Sciatic nerve (tissue), 2 donors: ENCODE measurements around the gene TEKT5. TPM values are rescaled to one million over a fixed set of nuclear protein-coding genes. Genes with fewer than 3 reads are reported as not detected.

ENCODE experiments used
- ATAC-seq: fragments of 200-7000 bp; cut with Tn5 transposase; one replicate; pipeline ENCODE4 v1.9.1; 2020; ENCODE audit warnings: mild to moderate bottlenecking, moderate library complexity
- DNase-seq: peaks from one replicate; pipeline ENCODE4 v3.0.0-alpha.2; 2020; ENCODE audit warnings: low spot score
- intact Hi-C: fragments of 100-400 bp; cut with DNase I; formaldehyde crosslinking; loops from one replicate; pipeline ENCODE4 v1.14.2; 2022
- total RNA-seq: library from RNA; stranded (reverse); fragmentation: NEBNext Ultra II Directional; extraction: Animal tissue kit (Norgen Biotek cat#: 25700); gene quantifications from one replicate; pipeline ENCODE4 v1.2.1, GENCODE V29; 2021
- donor health status: DM: no; HTN: no; CAD: no.
- donor health status: DM: no; HTN: no; CAD: no.

TEKT5 gene
- total RNA-seq, 1 donor from 2014 or later, result not detected

DNA sequence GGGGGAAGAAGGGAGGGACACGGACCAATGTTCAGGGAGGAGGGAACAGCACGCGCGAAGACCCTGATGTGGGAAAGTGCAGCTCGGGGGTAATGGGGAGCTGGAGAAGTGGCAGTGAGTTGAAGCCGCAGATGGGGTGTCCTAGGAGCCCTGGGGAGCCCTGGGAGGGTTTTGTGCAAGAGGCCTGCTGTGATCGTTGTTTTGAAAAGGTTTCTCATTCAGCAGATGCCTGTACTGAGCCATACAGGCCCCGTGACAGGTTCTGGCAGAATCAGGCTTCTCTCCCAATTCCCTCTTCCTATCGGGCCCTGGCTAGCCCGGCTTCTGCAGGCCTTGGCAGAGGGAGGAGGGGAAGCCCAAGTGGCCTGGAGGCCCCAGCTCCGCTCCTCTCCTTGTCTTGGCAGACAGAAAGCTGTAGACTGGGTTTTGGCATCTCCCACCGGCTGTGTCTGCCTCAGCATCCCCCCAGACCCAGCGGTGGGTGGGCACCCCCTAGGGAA lies 76.0 kb downstream of the TEKT5 start:
- DNase-seq, result no peak
- intact Hi-C loops, result no loop called here
- no peak for ATAC-seq

DNA sequence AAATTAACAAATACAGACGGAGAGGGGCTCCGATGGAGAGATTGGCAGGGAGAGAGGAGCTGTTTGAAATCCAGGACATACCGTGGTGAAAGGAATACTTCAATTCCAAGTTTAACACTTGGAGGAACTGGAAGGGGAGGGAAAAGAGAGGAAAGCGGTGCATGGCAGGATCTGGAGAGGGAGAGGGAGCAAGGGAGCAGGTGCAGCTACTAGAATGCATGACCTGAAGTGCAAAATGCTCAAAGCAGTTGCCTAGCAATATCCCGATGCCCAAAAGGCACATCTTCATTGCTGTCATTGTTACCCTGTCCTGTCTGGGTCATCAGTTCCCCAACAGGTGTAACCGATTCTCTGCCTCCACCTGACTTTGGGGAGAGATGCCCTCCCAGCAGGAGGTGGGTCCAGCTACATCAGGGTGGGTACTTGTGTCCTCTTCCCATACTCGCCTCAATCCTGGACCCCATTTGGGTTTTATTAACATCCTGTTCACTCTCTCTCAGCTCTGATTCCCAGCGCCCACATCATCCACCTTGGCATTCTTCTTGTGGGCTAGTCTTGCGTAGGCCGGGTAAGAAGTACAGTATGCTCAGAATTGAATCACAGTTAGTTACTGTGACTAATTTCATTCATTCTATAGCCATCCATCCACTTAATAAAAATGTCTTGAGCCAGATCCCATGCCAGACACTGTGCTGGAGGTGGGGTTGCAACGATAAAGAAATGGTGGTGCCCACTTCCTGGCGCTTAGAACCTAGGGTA lies 76.9 kb downstream of the TEKT5 start:
- DNase-seq (no peak), ATAC-seq (no peak)
- intact Hi-C loops, result no loop called here

DNA sequence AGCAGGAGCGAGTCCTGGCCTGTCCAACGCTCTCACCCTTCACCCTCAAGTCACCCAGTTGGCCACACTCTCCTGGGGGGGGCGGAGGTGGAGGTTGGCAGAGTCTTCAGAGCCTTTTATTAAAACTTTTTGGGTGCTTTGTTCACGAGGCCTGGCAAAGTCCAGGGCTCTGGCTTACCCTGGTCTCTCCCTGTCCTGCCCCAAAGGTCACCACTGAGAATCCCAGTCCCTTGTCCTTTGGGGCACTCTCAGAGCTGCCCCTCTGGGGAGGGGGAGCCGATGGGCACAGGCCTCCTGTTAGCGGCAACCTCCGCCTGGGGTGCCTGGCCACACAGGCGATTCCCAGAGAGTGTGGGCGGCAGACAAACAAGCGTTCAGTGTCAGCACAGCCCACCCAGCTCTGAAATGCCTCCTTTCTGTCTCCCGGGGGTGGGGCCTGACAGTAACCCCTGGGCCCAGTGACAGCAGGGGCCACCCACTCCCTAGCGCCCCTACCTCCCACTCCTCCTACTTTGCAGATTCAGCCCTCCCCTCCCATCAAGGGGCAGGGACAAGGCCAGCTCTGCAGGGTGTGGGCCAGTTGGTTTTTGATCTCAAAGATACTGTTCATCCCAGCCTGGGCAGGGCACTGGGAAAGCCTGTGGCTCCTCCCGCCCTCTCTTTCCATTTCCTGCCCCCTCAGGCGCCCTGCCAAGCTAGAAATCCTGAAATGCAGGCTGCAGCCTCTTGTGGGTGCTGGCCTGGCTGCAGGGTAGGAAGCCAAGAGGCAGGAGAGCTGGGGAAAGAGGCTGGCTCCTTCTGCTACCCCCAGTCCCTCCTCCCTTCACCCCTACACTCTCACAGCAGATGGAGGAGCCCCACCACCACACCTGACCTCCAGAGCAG lies 77.7 kb downstream of the TEKT5 start:
- ATAC-seq (peak; percentile 84), DNase-seq (peak; percentile 86)
- intact Hi-C loops, result no loop called here

DNA sequence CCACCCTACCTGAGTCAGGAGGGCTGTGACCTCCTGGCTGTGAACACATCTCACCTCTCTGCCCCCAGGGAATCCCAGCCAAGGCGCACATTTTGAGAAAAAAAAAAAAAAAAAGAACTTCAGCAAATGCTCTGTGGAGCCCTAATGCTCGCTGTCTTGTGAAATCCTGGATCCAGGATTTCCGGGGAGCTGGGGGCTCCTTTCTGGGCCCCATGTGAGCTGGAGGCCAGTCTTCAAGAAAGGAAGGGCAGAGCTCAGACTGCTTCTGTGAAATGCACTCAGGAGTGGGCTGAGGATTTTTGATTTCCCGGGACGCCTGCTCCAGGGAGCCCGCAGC lies 78.3 kb downstream of the TEKT5 start:
- intact Hi-C loops, result no loop called here

DNA sequence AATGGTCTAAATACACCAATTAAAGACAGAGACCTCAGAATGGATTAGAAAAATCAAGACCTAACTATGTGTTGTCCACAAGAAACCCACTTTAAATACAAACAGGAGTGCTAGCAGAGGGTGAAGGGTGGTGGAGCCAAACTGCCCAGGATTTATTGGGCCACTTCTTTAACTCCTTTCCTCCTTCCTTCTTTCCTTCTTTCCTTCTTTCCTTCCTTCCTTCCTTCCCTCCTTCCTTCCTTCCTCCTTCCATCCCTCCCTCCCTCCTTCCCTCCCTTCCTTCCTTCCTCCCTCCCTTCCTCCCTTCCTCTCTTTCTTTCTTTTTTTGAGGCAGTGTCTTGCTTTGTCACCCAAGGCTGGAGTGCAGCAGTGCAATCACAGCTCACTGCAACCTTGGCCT lies 80.0 kb downstream of the TEKT5 start:
- ATAC-seq, result no peak
- no peak for DNase-seq
- intact Hi-C loops, result no loop called here

More for the DNA sequence above, 78.3 kb downstream of the TEKT5 start:
- ATAC-seq, result no peak
- DNase-seq, result no peak

DNA sequence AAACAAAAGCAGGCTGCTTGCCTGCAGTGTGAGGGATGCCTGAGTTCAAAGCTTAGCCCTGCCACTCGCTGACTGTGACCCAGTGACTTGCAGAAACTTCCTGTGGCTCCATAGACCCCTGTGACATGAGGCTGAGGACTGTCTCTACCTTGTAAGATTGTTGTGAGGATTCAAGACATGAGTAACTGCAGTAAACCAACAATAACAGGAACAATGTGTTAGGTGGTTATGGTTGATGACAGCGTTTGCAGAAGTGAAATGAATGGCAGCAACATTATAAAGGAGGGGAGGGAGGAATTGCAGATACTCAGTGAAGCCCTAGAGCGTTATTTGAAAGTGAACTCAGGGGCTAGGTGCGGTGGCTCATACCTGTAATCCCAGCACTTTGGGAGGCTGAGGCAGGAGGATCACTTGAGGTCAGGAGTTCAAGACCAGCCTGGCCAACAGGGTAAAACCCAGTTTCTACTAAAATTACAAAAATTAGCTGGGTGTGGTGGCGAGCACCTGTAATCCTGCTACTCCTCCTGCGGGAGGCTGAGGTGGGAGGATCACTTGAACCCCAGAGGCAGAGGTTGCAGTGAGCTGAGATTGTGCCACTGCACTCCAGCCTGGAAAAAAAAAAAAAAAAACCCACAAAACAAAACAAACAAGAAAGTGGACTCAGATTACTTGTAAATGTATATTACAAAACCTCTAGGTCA lies 80.8 kb downstream of the TEKT5 start:
- intact Hi-C loops, result no loop called here
- ATAC-seq (no peak), DNase-seq (no peak)

DNA sequence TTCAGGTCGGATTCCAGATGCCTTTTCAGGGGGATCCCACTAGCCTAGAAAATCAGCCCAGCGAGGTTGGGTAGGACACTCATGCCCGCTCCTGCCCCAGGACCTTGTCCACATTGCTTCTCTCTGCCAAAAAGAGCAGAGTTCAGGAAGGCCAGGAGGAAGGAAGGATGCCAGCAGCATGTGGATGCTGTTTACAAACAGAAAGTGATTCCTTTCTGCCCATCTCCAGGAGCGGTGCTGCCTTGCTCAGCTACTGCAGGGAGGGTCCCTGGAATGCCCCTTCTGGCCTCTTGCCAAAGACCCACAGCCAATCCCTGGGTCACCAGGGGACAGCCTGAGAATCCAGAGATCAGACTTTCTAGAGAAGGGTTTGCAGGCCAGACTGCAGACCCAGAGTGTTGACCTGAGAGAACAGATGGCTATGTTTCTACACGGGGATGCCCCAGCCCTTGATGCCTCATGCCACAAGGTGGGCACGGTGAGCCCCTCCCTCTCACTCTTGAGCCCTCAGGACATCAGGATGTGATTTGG lies 82.0 kb downstream of the TEKT5 start:
- ATAC-seq (no peak), DNase-seq (no peak)
- intact Hi-C loops, result no loop called here

DNA sequence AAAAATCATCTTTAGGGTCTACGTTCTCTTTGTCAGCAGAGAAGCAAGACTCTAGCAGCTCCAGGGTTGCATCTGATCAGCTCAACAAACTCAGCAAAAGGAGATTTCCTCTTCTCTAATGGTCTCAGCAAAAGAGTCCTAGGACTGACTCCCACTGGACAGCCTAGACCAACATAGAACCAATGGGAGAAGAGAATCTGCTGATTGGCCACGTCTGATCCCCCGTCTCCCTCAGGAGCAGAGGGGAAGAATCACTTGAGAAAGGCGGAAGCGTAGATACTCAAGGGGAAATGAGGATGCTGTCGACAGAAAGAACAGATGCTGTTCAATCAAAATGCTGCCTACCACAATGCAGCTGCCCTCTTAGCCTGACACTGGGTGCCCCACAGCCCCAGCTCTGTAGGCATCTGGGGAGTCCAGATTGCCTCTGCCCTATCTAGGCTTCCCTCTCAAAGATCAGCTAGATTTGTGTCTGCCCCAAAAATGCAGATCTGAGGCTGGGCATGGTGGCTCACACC lies 82.8 kb downstream of the TEKT5 start:
- ATAC-seq, result no peak
- DNase-seq, result no peak
- intact Hi-C loops, result no loop called here

DNA sequence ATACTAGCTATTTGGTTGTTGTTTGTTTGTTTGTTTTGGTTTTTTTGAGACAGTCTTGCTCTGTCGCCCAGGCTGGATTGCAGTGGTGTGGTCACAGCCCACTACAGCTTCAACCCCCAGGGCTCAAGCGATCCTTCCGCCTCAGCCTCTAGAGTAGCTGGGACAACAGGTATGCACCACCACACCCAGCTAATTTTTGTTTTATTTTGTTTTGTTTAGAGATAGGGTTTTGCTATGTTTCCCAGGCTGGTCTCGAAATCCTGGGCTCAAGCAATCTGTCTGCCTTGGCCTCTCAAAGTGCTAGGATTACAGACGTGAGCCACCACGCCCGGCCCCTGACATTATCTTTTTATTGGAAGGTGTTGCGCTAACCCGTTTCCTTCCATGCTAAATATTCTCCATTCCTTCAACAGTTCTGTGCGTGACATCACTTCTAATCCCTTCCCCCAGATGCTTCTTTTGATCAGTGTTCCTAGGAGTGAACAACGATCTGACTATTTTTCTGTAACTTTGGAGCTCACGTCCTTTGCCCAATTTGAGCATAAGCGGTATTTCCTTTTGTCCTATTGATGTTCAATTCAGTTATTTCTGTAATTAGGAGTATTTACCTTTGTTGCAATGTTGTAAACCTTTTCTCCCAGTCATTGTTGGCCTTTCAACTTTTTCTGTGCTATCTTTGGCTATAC lies 84.1 kb downstream of the TEKT5 start:
- ATAC-seq (no peak), DNase-seq (no peak)
- intact Hi-C loops, result no loop called here

DNA sequence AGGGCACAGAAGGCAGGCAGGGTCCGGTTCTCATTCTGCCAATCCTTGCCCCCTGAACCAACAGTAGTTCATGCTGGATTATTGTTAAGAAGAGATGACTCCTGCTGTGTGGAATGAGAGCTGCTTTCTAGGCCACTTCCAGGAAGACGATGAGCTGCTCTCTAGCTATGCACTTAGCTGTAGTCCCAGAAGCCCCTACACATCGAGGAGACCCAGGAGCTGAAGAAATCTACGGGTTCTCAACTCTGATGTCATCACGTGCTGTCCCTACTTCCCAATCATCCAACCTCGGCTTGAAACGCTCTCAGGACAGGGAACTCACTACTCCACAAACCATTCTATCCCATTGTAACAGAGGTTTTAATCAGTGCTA lies 85.3 kb downstream of the TEKT5 start:
- ATAC-seq, result peak; percentile 74

DNA sequence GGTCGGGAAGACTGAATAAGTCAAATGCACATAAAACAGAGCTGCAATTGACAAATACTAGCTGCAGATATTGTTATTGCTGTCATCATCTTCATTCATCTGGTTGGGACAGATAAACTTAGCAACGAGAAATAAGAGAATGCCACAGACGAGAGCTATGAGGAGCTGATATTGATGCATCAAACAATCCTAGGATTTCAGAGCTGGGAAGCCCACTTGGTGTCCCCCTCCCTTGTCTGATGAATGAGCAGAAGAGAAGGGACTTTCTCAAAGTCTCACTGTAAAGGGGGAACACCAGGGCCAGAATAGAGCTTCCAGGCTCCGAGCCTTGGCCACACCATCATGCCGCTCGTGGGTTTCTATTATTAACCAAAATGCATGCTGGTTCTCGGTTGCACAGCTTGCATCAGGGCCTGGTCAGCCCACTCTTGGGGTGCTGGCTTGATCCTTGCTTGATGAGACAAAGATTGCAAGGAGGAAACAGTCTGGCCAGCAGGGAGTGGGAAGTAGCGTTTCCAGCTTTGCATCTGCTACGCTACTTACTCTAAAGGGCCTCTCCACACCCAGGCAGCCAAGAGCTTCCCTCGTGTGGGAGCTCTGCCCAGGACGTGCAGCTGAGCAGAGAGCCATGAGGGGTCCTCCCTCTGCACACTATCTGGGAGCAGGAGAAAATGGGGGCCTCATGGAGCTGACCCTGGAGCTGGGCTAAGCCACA lies 85.9 kb downstream of the TEKT5 start:
- intact Hi-C loops, result no loop called here
- DNase-seq (no peak), ATAC-seq (peak; percentile 80)

More for the DNA sequence above, 85.3 kb downstream of the TEKT5 start:
- intact Hi-C loops, result no loop called here
- no peak for DNase-seq

DNA sequence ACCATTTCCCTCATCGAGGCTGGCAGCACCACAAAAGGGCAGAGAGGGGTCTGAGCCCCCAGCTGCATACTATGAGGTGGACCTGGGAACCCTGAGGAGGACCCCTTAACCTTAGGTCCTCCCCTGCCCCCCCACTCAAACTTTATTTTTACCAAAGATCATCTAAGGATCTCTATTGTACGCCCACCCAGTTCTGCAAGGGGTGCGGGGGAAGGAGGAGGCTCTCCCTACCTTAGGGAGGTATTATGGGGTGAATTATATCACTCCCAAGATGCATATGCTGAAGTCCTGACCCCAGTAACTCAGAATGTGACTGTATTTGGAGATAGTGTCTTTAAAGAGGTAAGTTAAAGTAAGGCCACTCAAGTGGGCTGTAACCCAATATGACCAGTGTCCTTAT lies 87.6 kb downstream of the TEKT5 start:
- no peak for ATAC-seq
- intact Hi-C loops, result no loop called here
- no peak for DNase-seq

DNA sequence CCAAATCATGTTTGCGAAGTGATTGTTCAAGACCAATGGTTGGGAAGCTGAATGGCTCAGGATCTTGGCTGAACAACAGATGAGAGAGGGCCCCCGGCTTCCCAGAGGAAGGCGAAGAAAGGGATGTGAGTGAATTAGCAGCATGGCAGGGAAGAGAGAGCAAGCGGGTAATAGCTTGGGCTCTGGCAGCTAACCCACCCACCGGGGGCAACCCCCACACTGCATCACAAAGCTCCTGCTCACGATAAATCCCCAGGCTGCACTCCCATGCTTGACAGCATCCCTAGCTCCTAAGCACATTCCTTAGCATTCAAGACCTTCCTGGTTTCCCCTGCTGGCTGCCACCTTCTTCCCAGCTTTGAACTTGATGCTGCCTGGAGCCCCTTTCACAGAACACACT lies 88.1 kb downstream of the TEKT5 start:
- intact Hi-C loops, result no loop called here
- no peak for ATAC-seq

DNA sequence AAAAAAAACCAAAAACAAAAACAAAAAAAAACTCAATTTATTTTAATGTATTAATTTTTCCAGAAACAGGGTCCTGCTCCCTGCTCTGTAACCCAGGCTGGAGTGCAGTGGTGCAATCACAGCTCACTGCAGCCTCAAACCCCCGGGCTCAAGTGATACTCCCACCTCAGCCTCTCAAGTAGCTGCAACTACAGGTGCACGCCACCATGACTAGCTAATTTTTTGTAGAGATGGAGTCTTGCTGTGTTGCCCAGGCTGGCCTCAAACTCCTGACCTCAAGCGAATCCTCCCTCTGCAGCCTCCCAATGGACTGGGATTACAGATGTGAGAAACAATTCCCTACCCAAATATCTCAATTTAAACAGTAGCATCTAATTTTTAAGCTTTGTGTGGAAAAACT lies 89.1 kb downstream of the TEKT5 start:
- no peak for DNase-seq
- no peak for ATAC-seq
- intact Hi-C loops, result no loop called here

More for the DNA sequence above, 88.1 kb downstream of the TEKT5 start:
- no peak for DNase-seq

DNA sequence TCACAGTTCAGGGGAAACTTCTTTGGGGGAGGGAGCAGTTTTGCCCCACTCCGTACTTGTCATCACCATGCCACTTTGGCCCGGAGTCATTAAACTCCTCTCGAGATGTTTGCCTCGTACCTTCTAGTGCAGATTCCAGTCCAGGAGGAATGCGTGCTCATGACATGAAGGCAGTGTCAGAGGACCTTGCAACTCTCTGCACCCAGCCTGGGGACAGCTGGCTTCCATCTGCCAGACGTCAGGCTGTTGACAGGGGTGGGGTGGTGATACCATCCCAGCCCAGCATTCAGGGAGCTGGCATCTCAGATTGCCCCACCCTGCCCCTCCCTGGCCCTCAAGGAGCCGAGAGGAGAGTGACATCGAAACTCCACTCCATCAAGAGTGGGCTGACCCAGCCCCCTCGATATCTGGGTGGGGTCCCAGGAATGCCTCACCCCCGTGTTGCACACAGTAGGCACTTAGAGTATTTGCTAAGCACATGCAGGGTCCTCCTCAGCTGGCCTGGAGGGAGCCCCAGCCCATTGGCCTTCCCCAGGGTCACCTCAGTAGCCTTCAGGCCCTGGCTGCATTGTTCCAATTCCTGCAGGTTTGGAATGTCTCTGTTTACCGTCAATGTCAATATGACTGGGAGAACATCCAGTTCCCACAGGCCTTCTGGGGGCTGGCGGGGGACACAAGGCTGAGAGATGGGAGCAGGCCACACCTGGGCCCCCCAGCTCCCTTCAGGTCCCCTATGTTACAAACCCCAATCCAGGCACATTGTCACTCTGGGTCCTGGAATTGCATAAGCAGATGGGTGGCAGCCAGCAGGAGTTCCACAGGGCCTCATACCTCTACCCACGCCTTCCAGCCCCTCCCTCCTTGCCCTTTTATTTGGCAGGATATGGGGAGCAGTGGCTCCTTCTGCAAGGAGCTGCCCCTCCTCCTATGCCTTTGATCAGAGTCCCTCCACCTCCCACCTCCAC lies 93.0 kb downstream of the TEKT5 start:
- intact Hi-C loops, result no loop called here
- DNase-seq (no peak), ATAC-seq (peak; percentile 10)

DNA sequence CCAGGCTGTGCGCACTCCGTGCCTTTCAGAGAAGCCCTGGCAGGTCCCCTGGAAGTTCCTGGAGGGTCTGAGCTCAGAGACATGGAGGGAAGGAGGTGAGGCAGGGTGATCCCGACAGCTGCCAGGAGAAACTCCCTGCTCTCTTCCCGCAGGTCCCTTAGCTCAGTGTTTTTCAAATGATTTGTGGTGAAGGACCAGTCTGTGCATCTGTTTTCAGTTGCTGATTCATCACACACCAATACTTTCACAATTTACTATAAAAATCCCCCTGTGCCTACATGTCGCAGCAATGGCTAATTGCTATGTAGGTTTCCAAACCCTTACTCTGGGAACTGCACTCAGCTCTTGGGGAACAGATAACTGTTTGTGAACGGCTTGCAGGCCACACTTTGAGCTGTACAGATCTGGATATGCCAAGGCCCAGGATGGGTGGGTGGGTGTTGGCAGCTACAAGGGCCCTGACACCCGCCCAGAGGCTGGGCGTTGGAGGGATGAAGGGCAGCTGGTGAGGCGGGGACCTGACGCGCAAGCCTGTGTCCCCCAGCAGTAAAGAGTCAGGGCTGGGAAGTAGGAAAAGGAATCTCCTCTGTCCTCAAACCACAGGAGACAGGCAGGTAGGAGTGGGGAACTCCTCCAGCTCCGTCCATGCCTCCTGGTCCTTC lies 93.8 kb downstream of the TEKT5 start:
- intact Hi-C loops, result no loop called here
- ATAC-seq, result peak; percentile 50

More for the DNA sequence above, 93.8 kb downstream of the TEKT5 start:
- no peak for DNase-seq
